ENCODE measurements around the gene SLC25A53. TPM values are rescaled to one million over a fixed set of nuclear protein-coding genes. Genes with fewer than 3 reads are reported as not detected.
A peak's percentile ranks its signal among the peaks of the same experiment; 100 is the strongest.

SLC25A53 gene
- 10 to 100 TPM in 1 of 4 donors, 1 to 10 TPM in 3; 1.7 to 19.5 (median 5.0) TPM for total RNA-seq

GRCh38 chrX:104156630-104157529 lies at the start of gene SLC25A53:
SLC25A53 (minus strand) TSS chrX:104157009; CDS start chrX:104105257, 51,752 bp downstream.
- Histone ChIP-seq H3K4me3 (peak within 1 kb of the TSS; percentile 42 to 68 (median 62)), H3K27ac (peak within 1 kb of the TSS; percentile 85 to 92 (median 91)), H3K27me3 (no peaks in the 10 kb centered on the region), H3K36me3 (no peaks in the 10 kb centered on the region), H3K9me3 (no peaks in the 10 kb centered on the region), H3K4me1 (peaks cover 0 to 20% (median 9%) of the 10 kb centered on the region in 3 donors)
- intact Hi-C loops (cut with DNase I): no loop called here
- 0 to 43% methylated on average over 31 to 36 of the region's 44 CpGs for WGBS, 2 donors
- DNase-seq: peak; percentile 22
- TF ChIP-seq CTCF (IDR thresholded peaks at IDR 0.05): peak in 1 of 6 experiments; percentile 17
- peak in 2 of 4 donors; percentile 22 to 50 for TF ChIP-seq POLR2A (IDR thresholded peaks at IDR 0.05)

DNA sequence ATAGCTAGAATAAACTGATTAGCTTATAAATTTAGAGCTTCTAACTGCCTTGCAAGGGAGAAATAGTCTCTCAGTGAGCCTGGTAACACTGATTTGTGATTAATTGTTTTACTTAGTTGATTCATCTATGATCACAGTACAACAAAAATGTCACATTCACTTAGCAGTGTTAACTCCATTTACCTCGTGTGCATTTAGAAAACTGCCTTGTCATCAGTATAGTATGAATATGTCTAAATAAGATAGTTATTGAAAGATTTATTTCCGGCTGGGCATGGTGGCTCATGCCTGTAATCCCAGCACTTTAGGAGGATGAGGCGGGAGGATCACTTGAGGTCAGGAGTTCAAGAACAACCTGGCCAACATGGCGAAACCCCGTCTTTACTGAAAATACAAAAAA lies 48.7 kb upstream of the SLC25A53 start:
- Histone ChIP-seq H3K4me3 (no peak overlapping the region), H3K4me1 (no peaks in the 10 kb centered on the region), H3K27me3 (no peaks in the 10 kb centered on the region), H3K36me3 (peaks cover 0 to 5% (median 0%) of the 10 kb centered on the region in 3 donors), H3K9me3 (no peaks in the 10 kb centered on the region), H3K27ac (no peak overlapping the region)
- TF ChIP-seq POLR2A (IDR thresholded peaks at IDR 0.05): no peak
- no peak for TF ChIP-seq CTCF (IDR thresholded peaks at IDR 0.05)
- intact Hi-C loops (cut with DNase I): no loop called here
- no peak for DNase-seq
- WGBS, 2 donors: 69% methylated on average over 5 of the region's 5 CpGs

DNA sequence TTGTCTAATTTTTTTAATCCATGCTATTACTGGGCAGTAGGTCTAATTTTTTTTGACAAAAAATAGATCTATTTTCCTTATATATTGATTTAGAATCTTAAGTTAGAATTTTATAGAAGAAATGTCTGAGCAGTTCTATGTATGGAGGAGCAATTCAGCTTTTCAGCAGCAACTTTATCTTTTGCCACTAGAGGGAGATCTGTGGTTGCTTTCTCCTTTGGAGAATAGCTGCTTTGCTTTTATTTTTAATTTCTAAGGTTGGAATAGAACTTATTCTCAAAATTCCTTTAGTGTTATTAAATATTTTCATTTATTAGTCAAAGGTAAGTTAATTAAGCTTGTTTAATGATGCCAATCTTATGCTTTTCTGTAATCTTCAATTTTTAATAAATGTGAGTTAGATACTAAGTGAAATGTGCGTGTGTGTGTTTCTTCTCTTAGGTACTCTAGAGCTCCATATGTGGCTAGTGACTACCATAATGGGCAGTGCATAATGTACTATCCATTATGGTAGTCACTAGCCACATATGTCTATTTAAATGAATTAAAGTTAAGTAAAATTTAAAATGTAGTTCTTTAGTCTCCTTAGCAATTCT lies 38.8 kb upstream of the SLC25A53 start:
- H3K36me3 ChIP-seq: peaks cover 0 to 45% (median 0%) of the 10 kb centered on the region in 3 donors
- no peaks in the 10 kb centered on the region for H3K4me1 ChIP-seq
- TF ChIP-seq POLR2A (IDR thresholded peaks at IDR 0.05) (no peak), CTCF (IDR thresholded peaks at IDR 0.05) (peak in 5 of 6 experiments; percentile 36 to 82 (median 48))
- intact Hi-C loops (cut with DNase I): no loop called here
- 88 to 100% methylated on average over 1 of the region's 1 CpG for WGBS, 2 donors
- DNase-seq: no peak
- no peak overlapping the region for H3K4me3 ChIP-seq
- no peaks in the 10 kb centered on the region for H3K27me3 ChIP-seq
- H3K9me3 ChIP-seq: no peaks in the 10 kb centered on the region
- H3K27ac ChIP-seq: no peak overlapping the region

DNA sequence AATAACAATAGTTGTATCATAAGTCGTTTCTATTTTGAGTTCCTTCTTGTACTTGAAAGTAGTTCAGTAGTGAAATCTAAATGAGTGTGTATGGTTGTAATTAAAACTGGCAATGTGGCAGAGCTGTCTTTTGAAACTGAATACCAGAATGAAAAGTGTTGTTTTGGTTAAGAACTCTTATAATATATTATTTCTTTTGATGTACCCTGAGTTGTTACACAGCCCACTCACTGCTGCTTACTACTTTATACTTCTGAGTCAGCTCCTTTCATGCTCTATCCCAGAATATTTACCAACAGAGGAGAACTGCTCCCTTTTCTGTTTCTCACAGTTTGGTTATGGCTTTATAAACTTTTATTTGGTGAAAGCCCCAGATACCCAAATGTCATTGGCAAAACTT lies 38.2 kb upstream of the SLC25A53 start:
- intact Hi-C loops (cut with DNase I): no loop called here
- DNase-seq: no peak
- Histone ChIP-seq H3K4me3 (no peak overlapping the region), H3K27ac (no peak overlapping the region), H3K27me3 (no peaks in the 10 kb centered on the region), H3K36me3 (peaks cover 0 to 45% (median 0%) of the 10 kb centered on the region in 3 donors), H3K9me3 (no peaks in the 10 kb centered on the region), H3K4me1 (no peaks in the 10 kb centered on the region)
- 21 to 27% methylated on average over 1 of the region's 1 CpG for WGBS, 2 donors
- TF ChIP-seq POLR2A (IDR thresholded peaks at IDR 0.05) (no peak), CTCF (IDR thresholded peaks at IDR 0.05) (no peak)

- WGBS, 2 donors: 31 to 35% methylated on average over 2 of the region's 2 CpGs
- Histone ChIP-seq H3K4me3 (no peak overlapping the region), H3K27me3 (no peaks in the 10 kb centered on the region), H3K27ac (no peak overlapping the region), H3K36me3 (peaks cover 0 to 60% (median 0%) of the 10 kb centered on the region in 3 donors), H3K4me1 (no peaks in the 10 kb centered on the region), H3K9me3 (no peaks in the 10 kb centered on the region)
- DNase-seq: no peak
- intact Hi-C loops (cut with DNase I): no loop called here
- TF ChIP-seq POLR2A (IDR thresholded peaks at IDR 0.05) (no peak), CTCF (IDR thresholded peaks at IDR 0.05) (no peak)
Observed at GRCh38 chrX:104193485-104193884, 36.7 kb upstream of the SLC25A53 start.
